Measurements from ENCODE around the gene GAS2.

Gene GAS2

DNA sequence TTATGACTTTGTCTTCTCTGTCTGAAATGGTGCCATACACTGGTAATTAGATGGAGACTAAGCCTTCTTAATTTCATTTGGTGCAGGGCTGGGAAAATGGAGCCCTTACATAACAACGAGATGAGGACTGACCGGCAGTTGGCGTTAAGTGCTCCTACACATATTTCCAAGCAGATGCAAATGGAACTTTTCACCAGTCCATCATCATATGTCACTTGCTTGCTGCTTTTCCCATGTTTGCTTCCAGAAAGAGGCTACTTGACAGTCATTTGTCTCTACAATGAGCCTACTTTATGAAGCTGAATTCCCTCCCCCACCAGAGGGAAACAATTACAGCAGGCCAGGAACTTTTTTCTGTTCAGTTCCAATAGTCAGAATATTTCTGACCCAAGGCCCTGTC lies 130.6 kb downstream of the GAS2 start:
- TF ChIP-seq, protein P1, sequence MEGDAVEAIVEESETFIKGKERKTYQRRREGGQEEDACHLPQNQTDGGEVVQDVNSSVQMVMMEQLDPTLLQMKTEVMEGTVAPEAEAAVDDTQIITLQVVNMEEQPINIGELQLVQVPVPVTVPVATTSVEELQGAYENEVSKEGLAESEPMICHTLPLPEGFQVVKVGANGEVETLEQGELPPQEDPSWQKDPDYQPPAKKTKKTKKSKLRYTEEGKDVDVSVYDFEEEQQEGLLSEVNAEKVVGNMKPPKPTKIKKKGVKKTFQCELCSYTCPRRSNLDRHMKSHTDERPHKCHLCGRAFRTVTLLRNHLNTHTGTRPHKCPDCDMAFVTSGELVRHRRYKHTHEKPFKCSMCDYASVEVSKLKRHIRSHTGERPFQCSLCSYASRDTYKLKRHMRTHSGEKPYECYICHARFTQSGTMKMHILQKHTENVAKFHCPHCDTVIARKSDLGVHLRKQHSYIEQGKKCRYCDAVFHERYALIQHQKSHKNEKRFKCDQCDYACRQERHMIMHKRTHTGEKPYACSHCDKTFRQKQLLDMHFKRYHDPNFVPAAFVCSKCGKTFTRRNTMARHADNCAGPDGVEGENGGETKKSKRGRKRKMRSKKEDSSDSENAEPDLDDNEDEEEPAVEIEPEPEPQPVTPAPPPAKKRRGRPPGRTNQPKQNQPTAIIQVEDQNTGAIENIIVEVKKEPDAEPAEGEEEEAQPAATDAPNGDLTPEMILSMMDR (conservative IDR thresholded peaks at IDR 0.05; ENCODE audit: low read depth, low read length), result no peak
- DNase-seq (ENCODE audit: low read depth), result no peak
- H3K4me3 ChIP-seq (ENCODE audit: low read length), result no peak overlapping the region

DNA sequence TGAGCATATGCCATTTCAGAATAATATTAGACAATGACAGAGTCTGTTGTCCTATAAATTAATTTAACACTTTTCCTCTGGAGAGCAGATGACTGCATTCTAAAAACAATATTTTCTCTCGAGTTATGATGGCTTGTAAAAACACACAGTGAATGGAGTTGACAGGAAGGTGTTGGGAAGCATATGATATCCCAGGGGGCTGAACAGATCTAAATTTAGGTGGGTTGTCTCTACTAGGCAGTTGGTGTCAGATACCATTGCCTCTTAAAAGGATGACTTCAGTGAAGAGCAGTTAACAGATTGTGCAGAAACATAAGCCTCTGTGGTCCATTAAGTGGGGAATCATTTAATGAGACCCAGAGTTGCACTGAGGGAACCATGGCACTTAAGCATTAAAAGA lies 132.5 kb downstream of the GAS2 start:
- DNase-seq (ENCODE audit: low read depth), result no peak
- H3K4me3 ChIP-seq (ENCODE audit: low read length), result no peak overlapping the region
- TF ChIP-seq, protein P1 (conservative IDR thresholded peaks at IDR 0.05; ENCODE audit: low read depth, low read length), result no peak

- DNase-seq (ENCODE audit: low read depth), result no peak
- no peak overlapping the region for H3K4me3 ChIP-seq (ENCODE audit: low read length)
- TF ChIP-seq, protein P1 (conservative IDR thresholded peaks at IDR 0.05; ENCODE audit: low read depth, low read length), result no peak
These were observed 134.1 kb downstream of the GAS2 start for GRCh38 chr11:22800482-22800881.

GRCh38 chr11:22802861-22803260 lies 136.4 kb downstream of the GAS2 start:
- TF ChIP-seq, protein P1 (conservative IDR thresholded peaks at IDR 0.05; ENCODE audit: low read depth, low read length), result no peak
- no peak for DNase-seq (ENCODE audit: low read depth)
- H3K4me3 ChIP-seq (ENCODE audit: low read length), result no peak overlapping the region

GRCh38 chr11:22807391-22807790 lies 141.0 kb downstream of the GAS2 start:
- TF ChIP-seq, protein P1 (conservative IDR thresholded peaks at IDR 0.05; ENCODE audit: low read depth, low read length), result no peak
- no peak overlapping the region for H3K4me3 ChIP-seq (ENCODE audit: low read length)
- DNase-seq (ENCODE audit: low read depth), result no peak

- TF ChIP-seq, protein P1 (conservative IDR thresholded peaks at IDR 0.05; ENCODE audit: low read depth, low read length), result no peak
- H3K4me3 ChIP-seq (ENCODE audit: low read length), result no peak overlapping the region
- no peak for DNase-seq (ENCODE audit: low read depth)
These were observed 141.6 kb downstream of the GAS2 start for GRCh38 chr11:22807855-22808570.

DNA sequence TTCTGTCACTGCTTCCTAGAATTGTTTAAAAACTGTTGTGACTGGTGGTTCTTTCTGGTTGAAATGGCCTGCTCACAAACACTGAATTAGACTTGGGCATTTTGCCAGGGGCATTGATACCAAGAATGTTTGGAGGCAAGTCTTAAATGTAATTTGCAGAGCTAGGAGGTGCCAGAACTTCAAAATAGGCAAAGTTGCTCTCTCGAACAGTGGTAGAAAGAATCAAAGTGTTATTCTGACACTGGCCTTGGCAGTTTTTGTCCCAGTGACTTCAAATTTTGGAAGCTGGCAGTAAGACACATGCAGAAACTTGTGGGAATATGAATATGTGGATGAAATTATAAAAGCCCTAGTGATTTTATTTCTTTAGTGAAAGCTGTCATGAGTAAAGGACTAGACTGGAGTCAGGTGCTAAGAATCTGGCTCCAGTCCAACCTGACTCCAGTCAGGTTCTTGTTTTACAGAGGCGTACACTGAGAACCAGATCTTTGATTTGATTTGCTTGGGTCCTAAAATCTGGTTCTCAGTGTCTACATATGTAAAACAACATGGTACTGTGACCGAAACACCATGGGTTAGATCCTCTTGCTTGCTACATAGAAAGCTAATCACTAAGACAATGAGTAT lies 142.3 kb downstream of the GAS2 start:
- no peak overlapping the region for H3K4me3 ChIP-seq (ENCODE audit: low read length)
- TF ChIP-seq, protein P1 (conservative IDR thresholded peaks at IDR 0.05; ENCODE audit: low read depth, low read length), result no peak
- no peak for DNase-seq (ENCODE audit: low read depth)
